Kidney epithelial cell (primary cell): Measurements from ENCODE around the gene TMEM91. TPM values are rescaled to one million over a fixed set of nuclear protein-coding genes. Genes with fewer than 3 reads are reported as not detected.

Experiments used
- DNase-seq: peaks from one replicate; pipeline ENCODE4 v3.0.0-alpha.2; 2010; ENCODE audit warnings: low read depth
- H3K27me3 ChIP-seq: 2 replicates; pipeline ENCODE4 v1.6.0; 2011; ENCODE audit warnings: low read length; ENCODE audit not compliant: control insufficient read depth, insufficient read depth
- H3K36me3 ChIP-seq: 2 replicates; pipeline ENCODE4 v1.5.1; 2011; ENCODE audit warnings: low read length; ENCODE audit not compliant: control insufficient read depth, insufficient read depth
- H3K4me3 ChIP-seq: 2 replicates; pipeline ENCODE4 v1.5.1; 2011; ENCODE audit warnings: low read depth, mild to moderate bottlenecking, control low read depth, low read length
- total RNA-seq: library from RNA; depleted of rRNA; stranded (reverse); fragments of >200 nt; gene quantifications from 2 replicates; pipeline ENCODE4 v1.2.3, GENCODE V29; 2015
- TF ChIP-seq, protein P1 (sequence below): IDR thresholded peaks from 2 replicates; pipeline ENCODE4 v1.5.1; 2011; ENCODE audit warnings: mild to moderate bottlenecking, moderate library complexity, low read length, control low read depth, inconsistent platforms; ENCODE audit not compliant: insufficient read depth, poor library complexity, severe bottlenecking

Gene TMEM91
- total RNA-seq, 1 donor from 2014 or later = 1.6 TPM

DNA sequence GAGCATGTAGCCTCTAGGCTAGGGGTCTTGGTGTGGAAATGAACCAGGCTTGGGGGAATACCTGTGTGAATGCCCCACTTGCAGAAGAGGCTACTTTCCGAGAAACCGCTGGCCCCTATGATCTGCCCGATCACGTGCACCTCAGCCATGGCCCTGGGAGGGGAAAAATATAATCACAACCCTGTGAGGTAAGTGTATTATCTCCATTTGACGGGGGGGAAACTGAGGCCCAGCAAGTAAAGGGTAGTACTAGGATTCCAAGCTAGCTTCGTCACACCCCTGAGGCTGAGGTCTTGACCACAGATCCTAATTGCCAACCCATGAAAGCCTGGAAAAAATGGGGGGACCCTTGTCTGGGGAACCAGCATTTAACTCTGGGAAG is 13.0 kb upstream of the TMEM91 start:
- TF ChIP-seq, protein P1, sequence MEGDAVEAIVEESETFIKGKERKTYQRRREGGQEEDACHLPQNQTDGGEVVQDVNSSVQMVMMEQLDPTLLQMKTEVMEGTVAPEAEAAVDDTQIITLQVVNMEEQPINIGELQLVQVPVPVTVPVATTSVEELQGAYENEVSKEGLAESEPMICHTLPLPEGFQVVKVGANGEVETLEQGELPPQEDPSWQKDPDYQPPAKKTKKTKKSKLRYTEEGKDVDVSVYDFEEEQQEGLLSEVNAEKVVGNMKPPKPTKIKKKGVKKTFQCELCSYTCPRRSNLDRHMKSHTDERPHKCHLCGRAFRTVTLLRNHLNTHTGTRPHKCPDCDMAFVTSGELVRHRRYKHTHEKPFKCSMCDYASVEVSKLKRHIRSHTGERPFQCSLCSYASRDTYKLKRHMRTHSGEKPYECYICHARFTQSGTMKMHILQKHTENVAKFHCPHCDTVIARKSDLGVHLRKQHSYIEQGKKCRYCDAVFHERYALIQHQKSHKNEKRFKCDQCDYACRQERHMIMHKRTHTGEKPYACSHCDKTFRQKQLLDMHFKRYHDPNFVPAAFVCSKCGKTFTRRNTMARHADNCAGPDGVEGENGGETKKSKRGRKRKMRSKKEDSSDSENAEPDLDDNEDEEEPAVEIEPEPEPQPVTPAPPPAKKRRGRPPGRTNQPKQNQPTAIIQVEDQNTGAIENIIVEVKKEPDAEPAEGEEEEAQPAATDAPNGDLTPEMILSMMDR = no peak
- Histone ChIP-seq H3K4me3 (peak overlapping the region; percentile 68), H3K36me3 (no peaks in the 10 kb centered on the region), H3K27me3 (no peaks in the 10 kb centered on the region)
- no peak for DNase-seq

GRCh38 chr19:41363753-41364523 is 12.4 kb upstream of the TMEM91 start, which contains the start of gene B9D2:
Gene B9D2 (minus strand): TSS chr19:41364149. CDS start chr19:41363519, 630 bp downstream.
- Histone ChIP-seq H3K27me3 (no peaks in the 10 kb centered on the region), H3K36me3 (no peaks in the 10 kb centered on the region), H3K4me3 (peak within 1 kb of the TSS; percentile 68)
- DNase-seq = peak; percentile 84
- TF ChIP-seq, protein P1 = no peak

GRCh38 chr19:41364524-41365391 is 11.6 kb upstream of the TMEM91 start:
- no peak for DNase-seq
- TF ChIP-seq, protein P1 = no peak
- no peaks in the 10 kb centered on the region for H3K36me3 ChIP-seq
- H3K4me3 ChIP-seq = peak overlapping the region; percentile 68
- H3K27me3 ChIP-seq = no peaks in the 10 kb centered on the region

GRCh38 chr19:41366089-41366488 is 10.2 kb upstream of the TMEM91 start:
- Histone ChIP-seq H3K36me3 (no peaks in the 10 kb centered on the region), H3K27me3 (no peaks in the 10 kb centered on the region), H3K4me3 (no peak overlapping the region)
- TF ChIP-seq, protein P1 = peak; percentile 9
- DNase-seq = no peak

DNA sequence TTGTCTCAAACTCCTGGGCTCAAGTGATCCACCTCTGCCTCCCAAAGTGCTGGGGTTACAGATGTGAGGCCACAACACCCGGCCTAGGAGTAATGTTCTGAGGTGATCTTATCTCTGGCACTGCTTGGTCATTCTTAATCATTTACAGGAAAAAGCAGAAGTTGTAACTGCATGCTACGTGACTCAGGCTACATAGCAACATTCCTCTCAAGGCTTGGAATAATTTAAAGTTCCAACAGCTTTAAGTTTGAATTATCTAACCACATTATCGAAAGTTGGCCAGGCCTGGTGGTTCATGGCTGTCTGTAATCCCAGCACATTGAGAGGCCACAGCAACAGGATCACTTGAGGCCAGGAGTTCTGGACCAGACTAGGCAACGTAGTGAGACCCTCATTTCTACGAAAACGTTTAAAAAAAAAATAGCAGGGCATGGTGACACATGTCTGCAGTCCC is 8.5 kb upstream of the TMEM91 start:
- TF ChIP-seq, protein P1 = no peak
- peak; percentile 86 for DNase-seq

More for the DNA sequence above, 8.5 kb upstream of the TMEM91 start:
- H3K27me3 ChIP-seq = no peaks in the 10 kb centered on the region
- no peaks in the 10 kb centered on the region for H3K36me3 ChIP-seq
- no peak overlapping the region for H3K4me3 ChIP-seq
